ENCODE data around the gene STKLD1.

The STKLD1 gene

DNA sequence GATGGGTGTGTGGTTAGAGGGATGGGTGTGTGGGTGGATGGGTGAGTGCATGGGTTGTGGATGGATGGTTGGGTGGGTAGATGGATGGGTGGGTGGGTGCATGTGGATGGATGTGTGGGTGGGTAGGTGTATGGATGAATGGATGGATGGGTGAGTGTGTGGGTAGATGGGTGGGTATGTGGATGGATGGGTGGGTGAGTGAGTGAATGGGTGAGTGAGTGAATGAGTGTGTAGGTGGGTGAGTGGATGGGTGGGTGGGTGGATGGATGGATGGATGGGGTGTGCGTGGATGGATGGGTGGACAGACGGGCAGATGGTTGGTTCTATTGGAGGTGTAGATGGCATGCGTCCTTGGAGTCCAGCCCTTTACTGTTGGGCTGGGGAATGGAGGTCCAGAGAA, 17.2 kb downstream of the STKLD1 start:
- FAIRE-seq (no peak), DNase-seq (ENCODE audit: insufficient read length, low spot score) (no peak)
- no peak for TF ChIP-seq SPI1 (IDR thresholded peaks at IDR 0.05; ENCODE audit: low read depth, low read length)
- TF ChIP-seq TAF1 (IDR thresholded peaks at IDR 0.05; ENCODE audit: low read depth, low read length) = no peak
- TF ChIP-seq PAX5 (IDR thresholded peaks at IDR 0.05; ENCODE audit: insufficient read depth, low read length, severe bottlenecking) = no peak
- TF ChIP-seq POLR2AphosphoS5 (IDR thresholded peaks at IDR 0.05; ENCODE audit: low read depth, low read length) = no peak
- no peak for TF ChIP-seq POLR2A (IDR thresholded peaks at IDR 0.05; ENCODE audit: low read depth, low read length)
- TF ChIP-seq POU2F2 (IDR thresholded peaks at IDR 0.05; ENCODE audit: low read depth, low read length) = no peak

DNA sequence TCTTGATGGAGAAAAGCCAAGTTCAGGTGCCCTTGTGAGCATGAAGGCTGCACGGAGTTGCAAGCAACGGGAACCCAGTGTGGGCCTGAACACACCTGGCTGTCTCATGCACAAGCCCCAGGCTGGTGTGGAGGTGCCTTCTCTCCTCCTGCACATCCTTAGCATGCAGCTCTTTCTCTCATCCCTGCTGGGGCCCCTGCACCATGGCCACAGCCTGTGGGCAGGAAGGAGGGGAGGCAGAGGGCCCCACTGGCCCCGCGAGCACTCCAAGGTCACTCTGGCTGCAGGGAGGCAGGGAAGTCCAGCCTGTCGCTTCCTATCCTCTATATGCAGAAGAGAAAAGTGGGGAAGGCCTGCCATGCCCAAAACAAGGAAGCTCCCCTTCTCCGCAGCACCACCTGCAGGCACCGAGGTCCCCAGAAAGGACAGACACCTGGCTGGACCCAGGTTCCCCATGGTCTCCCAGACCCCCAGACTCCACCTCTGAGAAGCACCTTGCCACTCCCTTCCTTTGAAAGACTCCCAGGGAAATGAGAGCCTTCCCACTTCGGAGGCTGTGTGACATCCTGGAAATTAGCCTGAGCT, 18.6 kb downstream of the STKLD1 start:
- FAIRE-seq = no peak

DNA sequence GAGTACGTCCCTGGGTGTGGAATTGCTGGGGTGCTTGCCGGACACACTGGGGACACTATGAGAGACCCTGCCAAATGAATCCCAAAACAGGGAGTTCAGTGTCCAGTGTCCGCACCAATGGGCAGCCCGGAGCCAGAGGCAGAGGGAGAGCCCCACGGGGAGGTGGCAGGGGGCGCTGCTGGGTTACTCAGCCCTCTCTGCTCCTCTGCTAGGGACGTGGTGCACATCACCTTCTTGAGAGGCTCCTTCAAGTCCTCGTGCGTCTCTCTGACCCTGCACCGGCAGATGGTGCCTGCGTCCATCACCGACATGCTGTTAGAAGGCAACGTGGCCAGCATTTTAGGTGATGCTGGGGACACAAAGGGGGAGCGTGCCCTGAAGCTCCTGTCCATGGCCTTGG, 20.8 kb downstream of the STKLD1 start:
- TF ChIP-seq PAX5 (IDR thresholded peaks at IDR 0.05; ENCODE audit: insufficient read depth, low read length, severe bottlenecking) (no peak), POU2F2 (IDR thresholded peaks at IDR 0.05; ENCODE audit: low read depth, low read length) (no peak), SPI1 (IDR thresholded peaks at IDR 0.05; ENCODE audit: low read depth, low read length) (no peak), POLR2A (IDR thresholded peaks at IDR 0.05; ENCODE audit: low read depth, low read length) (no peak), TAF1 (IDR thresholded peaks at IDR 0.05; ENCODE audit: low read depth, low read length) (no peak), POLR2AphosphoS5 (IDR thresholded peaks at IDR 0.05; ENCODE audit: low read depth, low read length) (no peak)
- FAIRE-seq (no peak), DNase-seq (ENCODE audit: insufficient read length, low spot score) (no peak)

More for the DNA sequence above, 18.6 kb downstream of the STKLD1 start:
- DNase-seq (ENCODE audit: insufficient read length, low spot score) = no peak
- no peak for TF ChIP-seq POLR2AphosphoS5 (IDR thresholded peaks at IDR 0.05; ENCODE audit: low read depth, low read length)
- TF ChIP-seq SPI1 (IDR thresholded peaks at IDR 0.05; ENCODE audit: low read depth, low read length) = no peak
- no peak for TF ChIP-seq TAF1 (IDR thresholded peaks at IDR 0.05; ENCODE audit: low read depth, low read length)
- TF ChIP-seq POU2F2 (IDR thresholded peaks at IDR 0.05; ENCODE audit: low read depth, low read length) = no peak
- no peak for TF ChIP-seq PAX5 (IDR thresholded peaks at IDR 0.05; ENCODE audit: insufficient read depth, low read length, severe bottlenecking)
- TF ChIP-seq POLR2A (IDR thresholded peaks at IDR 0.05; ENCODE audit: low read depth, low read length) = no peak

DNA sequence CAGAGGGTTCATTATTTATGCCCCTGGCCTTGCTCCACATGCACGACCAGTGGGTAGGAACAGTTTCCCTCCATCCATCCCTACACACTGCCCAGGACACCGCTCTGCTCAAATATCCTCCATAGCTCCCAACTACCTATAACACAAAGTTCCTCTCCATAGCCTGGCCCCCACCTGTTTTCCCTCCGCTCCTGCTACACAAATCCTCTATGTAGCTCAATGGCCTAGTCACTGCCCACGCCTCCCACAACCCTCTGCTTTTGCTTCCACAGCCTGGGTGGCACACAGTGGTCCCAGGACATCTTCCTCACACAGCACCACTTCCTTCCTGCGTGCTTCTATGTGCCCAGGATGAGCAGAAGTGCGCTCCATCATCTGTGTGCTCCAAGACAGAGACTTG, 21.2 kb downstream of the STKLD1 start:
- FAIRE-seq = no peak
- DNase-seq (ENCODE audit: insufficient read length, low spot score) = no peak
- no peak for TF ChIP-seq TAF1 (IDR thresholded peaks at IDR 0.05; ENCODE audit: low read depth, low read length)
- TF ChIP-seq POU2F2 (IDR thresholded peaks at IDR 0.05; ENCODE audit: low read depth, low read length) = no peak
- no peak for TF ChIP-seq POLR2A (IDR thresholded peaks at IDR 0.05; ENCODE audit: low read depth, low read length)
- TF ChIP-seq PAX5 (IDR thresholded peaks at IDR 0.05; ENCODE audit: insufficient read depth, low read length, severe bottlenecking) = no peak
- TF ChIP-seq SPI1 (IDR thresholded peaks at IDR 0.05; ENCODE audit: low read depth, low read length) = no peak

DNA sequence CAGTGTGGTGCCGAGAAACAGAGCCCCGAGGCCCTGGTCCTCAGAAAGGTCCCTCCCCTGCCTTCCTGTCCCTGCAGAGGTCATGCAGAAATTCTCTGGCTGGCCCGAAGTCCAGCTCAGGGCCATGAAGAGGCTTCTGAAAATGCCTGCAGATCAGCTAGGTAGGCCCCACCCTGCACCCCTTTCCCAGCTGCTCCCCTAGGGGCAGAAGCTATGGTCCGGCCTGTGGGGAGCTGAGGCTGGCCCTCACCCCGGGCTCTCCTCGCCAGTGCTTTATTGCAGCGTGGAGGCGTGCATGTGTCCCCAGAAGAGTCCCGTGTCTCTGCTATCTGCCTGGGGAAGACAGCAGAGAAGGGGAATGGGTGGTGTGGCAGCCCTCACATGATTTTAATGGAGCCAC, 21.7 kb downstream of the STKLD1 start:
- no peak for FAIRE-seq
- no peak for TF ChIP-seq POU2F2 (IDR thresholded peaks at IDR 0.05; ENCODE audit: low read depth, low read length)
- TF ChIP-seq POLR2A (IDR thresholded peaks at IDR 0.05; ENCODE audit: low read depth, low read length) = no peak
- no peak for TF ChIP-seq PAX5 (IDR thresholded peaks at IDR 0.05; ENCODE audit: insufficient read depth, low read length, severe bottlenecking)
- no peak for TF ChIP-seq POLR2AphosphoS5 (IDR thresholded peaks at IDR 0.05; ENCODE audit: low read depth, low read length)
- TF ChIP-seq TAF1 (IDR thresholded peaks at IDR 0.05; ENCODE audit: low read depth, low read length) = no peak
- no peak for TF ChIP-seq SPI1 (IDR thresholded peaks at IDR 0.05; ENCODE audit: low read depth, low read length)
- no peak for DNase-seq (ENCODE audit: insufficient read length, low spot score)

DNA sequence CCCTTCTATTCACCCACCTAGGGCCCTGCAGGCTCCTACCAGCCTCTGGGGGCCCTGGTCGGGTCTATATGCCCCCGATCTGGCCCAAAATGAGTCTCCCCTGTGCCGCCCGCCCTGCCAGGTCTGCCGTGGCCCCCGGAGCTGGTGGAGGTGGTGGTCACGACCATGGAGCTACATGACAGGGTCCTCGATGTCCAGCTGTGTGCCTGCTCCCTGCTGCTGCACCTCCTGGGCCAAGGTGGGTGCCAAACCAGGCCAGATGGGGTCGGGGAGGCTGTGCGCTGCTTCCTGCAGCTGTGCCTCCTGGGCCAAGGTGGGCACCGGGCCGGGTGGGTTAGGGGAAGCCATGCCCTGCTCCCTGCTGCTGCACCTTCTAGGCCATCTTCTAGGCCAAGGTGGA, 24.1 kb downstream of the STKLD1 start:
- TF ChIP-seq TAF1 (IDR thresholded peaks at IDR 0.05; ENCODE audit: low read depth, low read length) (no peak), POLR2A (IDR thresholded peaks at IDR 0.05; ENCODE audit: low read depth, low read length) (peak; percentile 24; the same call in 1 of the 2 replicates), POU2F2 (IDR thresholded peaks at IDR 0.05; ENCODE audit: low read depth, low read length) (no peak), POLR2AphosphoS5 (IDR thresholded peaks at IDR 0.05; ENCODE audit: low read depth, low read length) (no peak), PAX5 (IDR thresholded peaks at IDR 0.05; ENCODE audit: insufficient read depth, low read length, severe bottlenecking) (no peak), SPI1 (IDR thresholded peaks at IDR 0.05; ENCODE audit: low read depth, low read length) (no peak)
- no peak for FAIRE-seq
- no peak for DNase-seq (ENCODE audit: insufficient read length, low spot score)

DNA sequence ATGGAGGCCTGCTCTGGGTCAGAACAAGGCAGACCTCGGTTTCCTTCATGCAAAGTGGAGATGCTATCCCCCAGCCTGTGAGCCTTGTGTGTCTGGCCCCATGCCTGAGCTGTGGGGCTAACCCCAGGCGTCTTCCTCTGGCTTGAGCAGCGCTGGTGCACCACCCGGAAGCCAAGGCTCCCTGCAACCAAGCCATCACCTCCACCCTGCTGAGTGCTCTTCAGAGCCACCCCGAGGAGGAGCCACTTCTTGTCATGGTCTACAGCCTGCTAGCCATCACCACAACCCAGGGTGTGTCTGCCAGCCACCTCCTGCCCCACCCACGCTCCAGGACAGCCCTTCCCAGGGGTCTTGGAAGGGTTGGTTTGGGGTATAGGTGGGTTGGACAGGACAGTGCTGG, 25.4 kb downstream of the STKLD1 start:
- no peak for FAIRE-seq

DNA sequence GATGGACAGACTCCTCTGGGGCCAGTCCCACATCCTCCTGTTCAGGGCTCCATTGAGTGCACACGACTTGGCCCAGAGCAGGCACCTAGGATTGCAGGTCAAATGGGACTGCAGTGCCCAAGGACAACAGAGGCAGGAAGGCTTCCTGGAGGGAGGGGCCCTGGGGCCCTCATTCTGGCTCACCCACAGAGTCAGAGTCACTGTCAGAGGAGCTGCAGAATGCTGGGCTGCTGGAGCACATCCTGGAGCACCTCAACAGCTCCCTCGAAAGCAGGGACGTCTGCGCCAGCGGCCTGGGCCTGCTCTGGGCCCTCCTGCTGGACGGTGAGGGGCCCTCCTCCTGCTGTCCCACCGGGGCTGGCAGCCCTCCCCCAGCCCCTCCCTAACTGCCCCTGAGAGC, 26.5 kb downstream of the STKLD1 start:
- TF ChIP-seq POU2F2 (IDR thresholded peaks at IDR 0.05; ENCODE audit: low read depth, low read length) = no peak
- TF ChIP-seq SPI1 (IDR thresholded peaks at IDR 0.05; ENCODE audit: low read depth, low read length) = no peak
- no peak for TF ChIP-seq POLR2AphosphoS5 (IDR thresholded peaks at IDR 0.05; ENCODE audit: low read depth, low read length)
- no peak for TF ChIP-seq TAF1 (IDR thresholded peaks at IDR 0.05; ENCODE audit: low read depth, low read length)
- TF ChIP-seq PAX5 (IDR thresholded peaks at IDR 0.05; ENCODE audit: insufficient read depth, low read length, severe bottlenecking) = no peak
- no peak for TF ChIP-seq POLR2A (IDR thresholded peaks at IDR 0.05; ENCODE audit: low read depth, low read length)
- DNase-seq (ENCODE audit: insufficient read length, low spot score) = no peak
- FAIRE-seq = no peak

More for the DNA sequence above, 25.4 kb downstream of the STKLD1 start:
- DNase-seq (ENCODE audit: insufficient read length, low spot score) = no peak
- TF ChIP-seq POLR2AphosphoS5 (IDR thresholded peaks at IDR 0.05; ENCODE audit: low read depth, low read length) = 0 out of 2 replicates have a peak, but pooled peaks have one; percentile 13
- TF ChIP-seq PAX5 (IDR thresholded peaks at IDR 0.05; ENCODE audit: insufficient read depth, low read length, severe bottlenecking) = no peak

DNA sequence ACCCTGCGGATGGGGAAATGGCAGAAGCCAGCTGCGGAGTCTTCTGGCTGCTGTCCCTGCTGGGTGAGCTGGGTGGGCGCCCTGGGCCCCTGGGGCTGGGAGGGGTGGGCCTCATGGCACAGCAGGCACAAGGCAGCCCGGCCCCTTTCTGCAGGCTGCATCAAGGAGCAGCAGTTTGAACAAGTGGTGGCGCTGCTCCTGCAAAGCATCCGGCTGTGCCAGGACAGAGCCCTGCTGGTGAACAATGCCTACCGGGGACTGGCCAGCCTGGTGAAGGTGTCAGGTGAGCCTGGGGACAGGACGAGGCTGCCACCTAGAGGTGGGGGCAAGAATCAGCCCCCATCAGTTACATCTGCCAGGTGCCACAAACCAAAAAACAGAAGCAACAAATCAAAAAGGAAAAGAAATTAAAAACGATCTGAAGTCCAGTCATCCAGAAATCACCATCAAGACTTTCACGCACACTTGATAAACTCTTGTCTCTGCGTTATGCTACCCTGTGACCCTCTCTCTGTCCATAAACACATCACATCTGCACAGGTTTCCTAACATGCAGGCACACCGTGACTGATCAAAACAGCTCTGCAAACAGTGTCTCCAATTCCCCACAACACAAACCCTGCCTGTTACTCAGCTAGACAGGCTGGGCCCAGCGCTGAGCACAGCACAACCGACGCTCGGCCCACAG, 27.7 kb downstream of the STKLD1 start:
- TF ChIP-seq POU2F2 (IDR thresholded peaks at IDR 0.05; ENCODE audit: low read depth, low read length) = no peak
- no peak for TF ChIP-seq PAX5 (IDR thresholded peaks at IDR 0.05; ENCODE audit: insufficient read depth, low read length, severe bottlenecking)
- peak; percentile 27; the same call in 1 of the 2 replicates for TF ChIP-seq POLR2A (IDR thresholded peaks at IDR 0.05; ENCODE audit: low read depth, low read length)
- DNase-seq (ENCODE audit: insufficient read length, low spot score) (peak; percentile 59), FAIRE-seq (no peak)

Data from GM12891 (cell line).